Lower leg skin (tissue), 3 donors: Measurements from ENCODE around the gene TRAPPC3L.

Experiments
- CTCF ChIP-seq, 3 donors: fragments of 450-650 bp; IDR thresholded peaks; one replicate each; pipeline ENCODE4 v1.5.1; 2016; ENCODE audit warnings: antibody characterized with exemption in 3 of 3, mild to moderate bottlenecking in 3 of 3, moderate library complexity in 2 of 3
- POLR2A ChIP-seq, 2 donors: fragments of 450-650 bp; IDR thresholded peaks; one replicate each; pipeline ENCODE4 v1.6.1; 2016 to 2017; ENCODE audit warnings: antibody characterized with exemption in 2 of 2, mild to moderate bottlenecking in 1 of 2, moderate library complexity in 1 of 2

GRCh38 chr6:116579143-116579542 is 33.7 kb upstream of the TRAPPC3L start:
- TF ChIP-seq CTCF (IDR thresholded peaks at IDR 0.05) (no peak), POLR2A (IDR thresholded peaks at IDR 0.05) (no peak)
